Right atrium auricular region (tissue), 2 donors: ENCODE results near the gene ASTL. TPM values are rescaled to one million over a fixed set of nuclear protein-coding genes. Genes with fewer than 3 reads are reported as not detected.

ENCODE experiments used
- DNase-seq: peaks from one replicate; pipeline ENCODE4 v3.0.0-alpha.2; 2019; ENCODE audit warnings: low spot score
- H3K27ac ChIP-seq, 2 donors: fragments of 200-600 bp; sonication (generic); 1 replicate in 1 of 2; 2 replicates in 1 of 2; pipeline ENCODE4 v1.5.1; 2016 to 2019
- H3K27me3 ChIP-seq, 2 donors: fragments of 200-600 bp; sonication (generic); one replicate each; pipeline versions ENCODE4 v1.5.1 to v1.6.0; 2017 to 2019
- H3K36me3 ChIP-seq: fragments of 200-600 bp; sonication (generic); one replicate; pipeline ENCODE4 v1.5.1; 2016
- H3K4me1 ChIP-seq, 2 donors: fragments of 200-600 bp; sonication (generic); one replicate each; pipeline versions ENCODE4 v1.5.1 to v1.6.0; 2017 to 2019
- H3K4me3 ChIP-seq, 2 donors: fragments of 200-600 bp; sonication (generic); 1 replicate in 1 of 2; 2 replicates in 1 of 2; pipeline ENCODE4 v1.5.1; 2017 to 2019; ENCODE audit warnings: mild to moderate bottlenecking in 1 of 2, moderate library complexity in 1 of 2
- H3K9me3 ChIP-seq, 2 donors: fragments of 200-600 bp; sonication (generic); one replicate each; pipeline ENCODE4 v1.5.1; 2019
- total RNA-seq, 2 donors: library from RNA; depleted of rRNA; stranded (reverse); fragments of >200 nt; gene quantifications; one replicate each; pipeline ENCODE4 v1.1.0, GENCODE V29; 2016
- TF ChIP-seq, protein P1 (sequence below), 2 donors: fragments of 200-600 bp; sonication (generic); IDR thresholded peaks; one replicate each; pipeline ENCODE4 v1.5.1; 2019; ENCODE audit warnings: antibody characterized with exemption in 2 of 2

The ASTL gene
- total RNA-seq, 2 donors from 2014 or later: not detected

DNA sequence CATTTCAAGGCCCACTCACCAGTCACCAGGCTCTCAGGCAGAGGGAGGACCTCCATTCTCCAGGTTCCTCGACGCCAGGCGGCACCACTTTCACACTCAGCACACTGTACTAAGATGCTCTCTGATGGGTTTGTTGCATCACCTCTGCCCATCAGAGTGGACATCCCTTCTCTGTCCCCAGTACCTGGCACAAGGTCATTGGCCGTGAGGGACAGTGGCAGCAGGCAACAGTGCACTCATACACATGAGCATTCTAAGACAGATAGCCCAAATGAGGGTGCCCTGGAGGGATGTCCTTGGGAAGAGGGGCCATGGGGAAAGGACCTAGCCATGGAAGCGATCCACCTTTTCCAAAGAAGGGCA is 18.9 kb downstream of the ASTL start:
- TF ChIP-seq, protein P1, sequence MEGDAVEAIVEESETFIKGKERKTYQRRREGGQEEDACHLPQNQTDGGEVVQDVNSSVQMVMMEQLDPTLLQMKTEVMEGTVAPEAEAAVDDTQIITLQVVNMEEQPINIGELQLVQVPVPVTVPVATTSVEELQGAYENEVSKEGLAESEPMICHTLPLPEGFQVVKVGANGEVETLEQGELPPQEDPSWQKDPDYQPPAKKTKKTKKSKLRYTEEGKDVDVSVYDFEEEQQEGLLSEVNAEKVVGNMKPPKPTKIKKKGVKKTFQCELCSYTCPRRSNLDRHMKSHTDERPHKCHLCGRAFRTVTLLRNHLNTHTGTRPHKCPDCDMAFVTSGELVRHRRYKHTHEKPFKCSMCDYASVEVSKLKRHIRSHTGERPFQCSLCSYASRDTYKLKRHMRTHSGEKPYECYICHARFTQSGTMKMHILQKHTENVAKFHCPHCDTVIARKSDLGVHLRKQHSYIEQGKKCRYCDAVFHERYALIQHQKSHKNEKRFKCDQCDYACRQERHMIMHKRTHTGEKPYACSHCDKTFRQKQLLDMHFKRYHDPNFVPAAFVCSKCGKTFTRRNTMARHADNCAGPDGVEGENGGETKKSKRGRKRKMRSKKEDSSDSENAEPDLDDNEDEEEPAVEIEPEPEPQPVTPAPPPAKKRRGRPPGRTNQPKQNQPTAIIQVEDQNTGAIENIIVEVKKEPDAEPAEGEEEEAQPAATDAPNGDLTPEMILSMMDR (IDR thresholded peaks at IDR 0.05): no peak
- peaks cover 0 to 20% of the 10 kb centered on the region in 2 donors for H3K4me1 ChIP-seq
- H3K27me3 ChIP-seq: peaks cover 3 to 6% of the 10 kb centered on the region in 2 donors
- H3K9me3 ChIP-seq: no peaks in the 10 kb centered on the region
- no peak overlapping the region for H3K4me3 ChIP-seq
- no peaks in the 10 kb centered on the region for H3K36me3 ChIP-seq
- no peak for DNase-seq
- H3K27ac ChIP-seq: no peak overlapping the region

DNA sequence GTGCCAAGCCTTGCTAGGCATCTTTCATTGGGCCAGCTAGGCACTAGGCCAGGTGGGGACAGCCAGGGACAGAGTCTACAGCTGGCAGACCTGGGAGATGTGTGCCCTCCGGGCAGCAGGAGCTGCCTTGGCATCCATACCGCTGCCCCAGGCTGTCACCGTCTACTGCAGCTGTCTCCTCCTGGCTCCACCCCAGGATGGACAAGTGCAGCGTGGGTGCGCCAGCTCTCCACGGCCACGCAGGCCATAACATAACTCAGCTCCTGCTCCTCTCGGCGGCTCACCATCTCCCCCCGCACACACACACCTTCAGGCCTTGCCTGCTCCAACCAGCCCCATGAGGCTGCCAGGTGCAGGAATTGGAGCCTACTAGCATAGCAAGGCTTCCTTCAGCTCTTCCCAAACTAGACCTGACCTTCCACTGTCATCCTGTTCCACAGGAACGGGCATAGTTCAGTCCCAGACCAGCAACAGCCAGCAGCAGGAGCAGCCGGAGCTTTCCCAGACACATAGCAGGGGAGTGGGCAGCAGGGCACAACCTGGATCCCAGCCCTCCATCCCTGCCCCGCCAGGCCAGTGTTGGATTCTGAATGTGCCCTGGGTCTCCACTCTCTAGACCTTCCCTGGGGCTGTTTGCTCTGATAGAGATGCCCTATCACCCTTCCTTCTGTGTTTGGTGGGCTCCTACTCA is 19.5 kb downstream of the ASTL start:
- peaks cover 0 to 20% of the 10 kb centered on the region in 2 donors for H3K4me1 ChIP-seq
- DNase-seq: no peak
- no peak overlapping the region for H3K27ac ChIP-seq
- H3K9me3 ChIP-seq: no peaks in the 10 kb centered on the region
- no peak overlapping the region for H3K4me3 ChIP-seq
- TF ChIP-seq, protein P1 (IDR thresholded peaks at IDR 0.05): no peak
- peaks cover 3 to 6% of the 10 kb centered on the region in 2 donors for H3K27me3 ChIP-seq
- no peaks in the 10 kb centered on the region for H3K36me3 ChIP-seq

GRCh38 chr2:96117701-96118588 is 20.4 kb downstream of the ASTL start:
- Histone ChIP-seq H3K4me3 (no peak overlapping the region), H3K36me3 (no peaks in the 10 kb centered on the region), H3K4me1 (peaks cover 0 to 20% of the 10 kb centered on the region in 2 donors), H3K9me3 (no peaks in the 10 kb centered on the region), H3K27me3 (peaks cover 3 to 6% of the 10 kb centered on the region in 2 donors), H3K27ac (no peak overlapping the region)
- no peak for DNase-seq
- TF ChIP-seq, protein P1 (IDR thresholded peaks at IDR 0.05): no peak

- Histone ChIP-seq H3K27me3 (peaks cover 3 to 6% of the 10 kb centered on the region in 2 donors), H3K4me1 (peaks cover 0 to 20% of the 10 kb centered on the region in 2 donors), H3K4me3 (peak overlapping the region; percentile 45 to 70), H3K27ac (peak overlapping the region in 1 of 2 donors; percentile 70), H3K9me3 (no peaks in the 10 kb centered on the region), H3K36me3 (no peaks in the 10 kb centered on the region)
- no peak for DNase-seq
- TF ChIP-seq, protein P1 (IDR thresholded peaks at IDR 0.05): peak; percentile 90 to 91
These were observed 21.3 kb downstream of the ASTL start for GRCh38 chr2:96116879-96117533.

DNA sequence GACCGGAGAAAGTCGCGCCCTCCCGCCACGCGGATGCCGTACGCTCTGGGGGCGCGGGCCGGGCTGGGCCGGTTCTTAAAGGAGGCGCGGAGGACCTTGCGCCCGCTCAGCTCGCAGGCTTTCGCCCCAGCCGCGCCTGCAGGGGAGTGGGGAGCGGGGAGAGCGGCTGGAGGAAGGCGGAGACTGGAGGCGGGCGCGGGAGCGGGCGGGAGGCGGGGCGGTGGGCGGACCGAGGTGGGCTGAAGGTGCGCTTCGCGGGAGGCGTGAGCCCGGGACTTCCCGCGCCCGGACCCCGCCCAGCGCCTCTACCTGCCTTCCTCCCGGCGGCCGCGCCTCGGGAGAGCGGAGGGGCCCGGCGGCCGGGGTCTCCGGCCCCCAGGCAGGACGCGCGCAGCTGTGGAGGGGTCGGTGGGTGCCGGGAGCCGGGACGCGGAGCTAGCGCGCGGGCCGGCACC is 21.9 kb downstream of the ASTL start, which contains the start of gene ADRA2B:
Gene ADRA2B (minus strand): TSS at position 148 of the 455 bp plus-strand sequence. CDS start 422 bp downstream, outside the sequence.
- Histone ChIP-seq H3K27ac (peak within 1 kb of the TSS in 1 of 2 donors; percentile 70), H3K36me3 (no peaks in the 10 kb centered on the region), H3K4me3 (peak within 1 kb of the TSS; percentile 45 to 70), H3K27me3 (peaks cover 3 to 6% of the 10 kb centered on the region in 2 donors), H3K9me3 (no peaks in the 10 kb centered on the region), H3K4me1 (peaks cover 0 to 20% of the 10 kb centered on the region in 2 donors)
- no peak for DNase-seq
- TF ChIP-seq, protein P1 (IDR thresholded peaks at IDR 0.05): no peak
